8988T (cell line): ENCODE data around the gene ZNF296.

ENCODE experiments used
- DNase-seq: peaks from one replicate; pipeline ENCODE4 v3.0.0; 2011

ZNF296 gene

GRCh38 chr19:45079911-45080370, 3.7 kb upstream of the ZNF296 start:
- DNase-seq = no peak

DNA sequence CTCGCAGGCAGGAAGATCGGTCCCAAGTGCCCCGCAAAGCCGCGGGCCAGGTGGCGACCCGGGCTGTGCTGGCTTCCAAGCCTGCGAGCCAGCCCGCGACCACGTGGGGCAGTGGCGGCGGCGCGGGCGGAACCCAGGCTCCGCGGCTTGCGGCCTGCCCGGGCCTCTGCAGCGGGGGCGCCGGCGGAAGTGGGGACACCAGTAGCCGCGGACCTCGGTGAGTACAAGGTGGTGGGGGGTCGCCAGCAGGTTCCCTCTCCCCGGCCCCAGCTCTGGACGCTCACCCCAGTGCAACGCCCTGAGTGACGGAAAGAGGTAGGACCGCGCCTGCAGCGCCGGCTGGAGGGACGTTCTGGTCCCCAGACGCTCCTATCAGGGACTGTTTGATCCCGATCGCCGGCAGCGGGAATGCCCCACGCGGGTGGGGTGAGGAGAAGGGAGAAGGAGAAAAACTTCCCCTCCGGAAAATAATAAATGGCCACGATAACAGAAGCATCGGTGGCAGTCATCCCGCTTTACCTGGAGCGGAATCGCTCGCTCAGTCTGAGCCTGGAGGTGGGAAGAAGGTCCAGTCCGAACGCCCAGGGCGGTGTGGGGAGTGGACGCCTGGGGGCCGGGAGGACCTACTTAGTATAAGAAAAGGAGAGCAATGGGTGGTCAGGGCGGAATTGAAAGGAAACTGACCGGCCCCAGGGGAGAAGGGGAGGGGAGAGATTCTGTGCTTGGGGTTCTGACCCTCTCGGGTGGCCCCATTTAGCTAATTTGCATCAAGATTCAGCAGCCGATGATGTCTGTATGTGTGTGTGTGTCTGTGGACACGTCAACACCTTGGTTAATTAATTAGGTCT, 3.0 kb upstream of the ZNF296 start, which contains the start of gene GEMIN7:
GEMIN7 (plus strand) TSS at position 198 of the 848 bp plus-strand sequence. CDS start 10,855 bp downstream, outside the sequence.
- DNase-seq = peak; percentile 61

GRCh38 chr19:45078390-45079062, 2.2 kb upstream of the ZNF296 start:
- DNase-seq = no peak

DNA sequence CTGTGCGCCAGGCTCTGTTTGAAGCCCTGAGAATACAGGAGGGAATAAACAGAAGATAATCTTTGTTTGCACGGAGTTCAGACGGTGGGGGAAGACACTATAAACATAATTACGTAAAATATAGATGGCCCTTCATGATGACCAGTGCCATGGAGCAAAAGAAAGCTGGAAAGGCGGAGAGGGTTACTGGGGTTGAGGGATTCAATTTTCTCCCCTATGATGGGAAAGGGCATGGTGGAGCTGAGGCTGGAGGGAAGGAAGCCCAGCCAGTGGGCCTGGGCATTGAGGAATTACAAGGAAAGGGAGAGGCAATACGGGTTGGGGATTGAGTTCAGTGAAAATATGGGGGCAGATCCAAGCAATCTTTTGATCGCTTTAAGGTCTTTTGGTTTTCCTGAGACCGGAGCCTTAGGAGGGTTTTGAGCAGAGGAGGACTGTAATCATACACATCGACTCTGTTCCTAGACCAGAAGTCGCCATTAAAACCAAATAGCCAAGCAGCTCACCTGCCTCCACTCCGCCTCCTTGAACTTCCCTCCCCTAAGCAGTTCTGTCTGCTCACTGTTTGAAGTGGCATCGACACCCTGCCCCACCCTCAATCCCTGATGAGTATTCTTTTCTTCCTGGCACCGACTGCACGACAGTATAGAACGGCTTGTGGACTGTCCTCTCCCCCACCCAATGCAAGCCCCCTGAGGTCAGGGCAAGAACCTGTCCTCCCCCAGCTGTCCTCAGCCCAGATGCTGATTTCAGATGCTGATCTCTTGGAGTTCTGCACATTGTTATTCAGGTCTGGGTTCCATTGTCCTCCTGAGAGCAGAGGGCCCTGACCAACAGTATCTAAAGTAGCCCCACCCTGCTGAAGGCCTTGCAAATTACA, 813 bp upstream of the ZNF296 start:
- DNase-seq = no peak

DNA sequence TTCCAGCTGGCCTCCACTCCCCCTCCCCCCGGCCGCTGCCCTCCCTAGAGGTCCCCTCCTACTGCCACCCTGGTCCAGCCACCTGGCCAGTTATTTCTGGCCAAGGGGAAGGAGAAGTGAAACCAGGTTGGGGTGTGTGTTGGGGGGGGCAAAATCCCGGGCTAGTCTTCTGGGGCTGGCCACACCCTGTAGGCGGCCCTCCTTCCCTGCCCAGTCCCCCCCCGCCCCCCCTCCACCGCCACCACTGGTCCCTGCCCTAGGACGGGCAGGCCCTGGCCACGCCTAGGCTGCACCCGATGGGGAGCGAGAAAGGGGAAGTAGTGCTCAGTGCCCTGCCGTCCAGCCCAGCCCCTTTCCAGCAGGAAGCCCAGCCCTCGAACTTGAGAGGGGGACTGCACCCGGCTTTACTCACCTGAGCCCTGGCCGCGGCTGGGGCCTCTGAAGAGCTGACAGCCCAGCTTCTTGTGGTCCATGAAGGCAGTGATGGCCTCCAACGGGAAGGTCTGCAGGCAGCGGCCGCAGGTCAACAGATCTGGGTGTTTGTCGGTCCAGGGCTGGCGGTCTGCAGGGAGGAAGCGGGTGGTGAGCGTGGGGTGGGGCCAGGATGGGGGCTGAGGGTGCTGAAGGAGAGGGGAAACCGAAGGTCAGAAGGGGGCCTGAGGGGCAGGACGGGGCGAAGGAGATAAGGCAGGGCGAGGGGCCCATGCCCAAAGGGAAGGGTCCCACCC, 813 bp downstream of the ZNF296 start:
- DNase-seq = peak; percentile 79

DNA sequence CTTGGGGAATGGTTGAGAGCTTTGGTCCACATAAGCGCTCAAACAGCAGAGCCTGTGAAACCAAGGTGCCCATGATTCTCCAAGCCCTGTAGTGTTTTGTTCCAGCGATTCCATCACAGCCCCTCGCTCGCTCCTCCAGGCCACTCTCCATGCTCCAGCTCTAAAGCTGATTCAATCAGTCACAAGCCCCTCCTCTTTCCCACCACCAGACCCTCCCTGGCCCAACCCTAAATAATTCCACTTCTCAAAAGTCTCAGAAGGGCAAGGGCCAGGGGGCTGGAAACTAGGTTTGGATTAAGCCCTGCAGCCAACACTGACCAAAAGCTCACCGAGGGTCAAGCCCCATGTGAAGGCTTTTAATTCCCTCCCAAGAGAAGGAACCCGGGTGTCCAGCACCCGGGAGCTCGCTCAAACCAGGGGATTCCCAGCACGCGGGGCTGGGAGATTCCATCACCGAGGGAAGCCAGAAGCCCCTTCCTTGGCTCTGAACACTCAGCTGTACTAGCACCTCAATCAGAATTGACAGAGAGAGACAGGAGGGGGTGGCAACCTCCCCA, 1.5 kb downstream of the ZNF296 start:
- DNase-seq = no peak

DNA sequence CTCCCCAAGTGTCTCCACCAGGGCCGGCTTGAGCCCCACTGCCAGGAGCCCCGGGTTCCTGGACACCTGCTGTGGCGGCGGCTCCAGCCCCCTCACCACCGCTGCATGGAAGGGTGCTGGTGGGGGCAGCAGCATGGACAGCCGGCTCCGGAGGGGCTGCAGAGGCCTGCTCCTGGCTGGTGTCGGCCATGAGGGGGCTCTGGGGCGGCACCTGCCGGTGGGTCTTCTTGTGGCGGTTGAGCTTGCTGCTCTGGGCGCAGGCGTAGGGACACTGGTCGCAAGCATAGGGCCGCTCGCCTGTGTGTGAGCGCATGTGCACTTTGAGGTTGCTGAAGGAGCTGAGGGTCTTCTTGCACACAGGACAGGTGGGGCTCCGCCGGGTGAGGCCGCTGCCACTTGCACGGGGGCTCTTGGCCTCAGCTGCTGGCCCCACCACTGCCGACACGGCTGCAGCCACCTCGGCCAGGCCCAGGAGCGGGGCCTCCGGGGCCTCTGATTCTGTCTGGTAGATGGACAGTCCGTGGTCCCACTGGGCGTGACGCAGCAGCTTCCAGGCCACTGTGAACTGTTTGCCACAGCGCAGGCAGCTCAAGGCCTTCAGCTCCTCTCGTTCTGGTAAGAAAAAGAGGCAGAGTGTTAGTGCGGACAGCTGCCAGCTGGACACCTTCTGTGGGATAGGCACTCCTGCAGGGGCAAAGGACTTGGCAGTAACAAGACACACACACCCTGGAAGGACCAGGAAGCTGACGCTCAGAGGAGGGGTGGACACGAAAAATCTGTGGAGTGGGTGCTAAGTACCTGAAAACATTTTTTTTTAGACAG, 4.1 kb downstream of the ZNF296 start:
- no peak for DNase-seq

DNA sequence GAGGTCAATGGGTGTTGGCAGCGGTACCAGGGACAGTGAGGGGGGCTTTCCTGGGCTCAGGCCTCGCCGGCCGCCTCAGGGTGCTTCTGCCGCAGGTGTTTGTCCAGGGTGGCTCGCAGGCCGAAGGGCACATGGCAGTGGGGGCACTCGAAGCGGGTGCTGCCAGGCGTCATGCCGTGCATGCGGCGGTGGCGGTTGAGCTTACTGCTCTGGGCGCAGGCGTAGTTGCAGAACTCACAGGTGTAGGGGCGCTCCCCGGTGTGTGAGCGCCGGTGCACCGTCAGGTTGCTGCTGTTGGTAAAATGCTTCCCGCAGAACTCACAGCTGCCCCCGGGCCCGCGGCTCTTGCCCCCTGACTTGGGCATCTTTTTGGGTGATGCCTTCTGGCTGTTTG, 4.7 kb downstream of the ZNF296 start:
- no peak for DNase-seq

GRCh38 chr19:45070861-45071544, 5.3 kb downstream of the ZNF296 start:
- DNase-seq = no peak

GRCh38 chr19:45070214-45070613, 6.1 kb downstream of the ZNF296 start:
- DNase-seq = no peak

- DNase-seq = no peak
These were observed 7.2 kb downstream of the ZNF296 start for GRCh38 chr19:45069056-45069455.

- DNase-seq = no peak
These were observed 8.2 kb downstream of the ZNF296 start for GRCh38 chr19:45068041-45068440.

DNA sequence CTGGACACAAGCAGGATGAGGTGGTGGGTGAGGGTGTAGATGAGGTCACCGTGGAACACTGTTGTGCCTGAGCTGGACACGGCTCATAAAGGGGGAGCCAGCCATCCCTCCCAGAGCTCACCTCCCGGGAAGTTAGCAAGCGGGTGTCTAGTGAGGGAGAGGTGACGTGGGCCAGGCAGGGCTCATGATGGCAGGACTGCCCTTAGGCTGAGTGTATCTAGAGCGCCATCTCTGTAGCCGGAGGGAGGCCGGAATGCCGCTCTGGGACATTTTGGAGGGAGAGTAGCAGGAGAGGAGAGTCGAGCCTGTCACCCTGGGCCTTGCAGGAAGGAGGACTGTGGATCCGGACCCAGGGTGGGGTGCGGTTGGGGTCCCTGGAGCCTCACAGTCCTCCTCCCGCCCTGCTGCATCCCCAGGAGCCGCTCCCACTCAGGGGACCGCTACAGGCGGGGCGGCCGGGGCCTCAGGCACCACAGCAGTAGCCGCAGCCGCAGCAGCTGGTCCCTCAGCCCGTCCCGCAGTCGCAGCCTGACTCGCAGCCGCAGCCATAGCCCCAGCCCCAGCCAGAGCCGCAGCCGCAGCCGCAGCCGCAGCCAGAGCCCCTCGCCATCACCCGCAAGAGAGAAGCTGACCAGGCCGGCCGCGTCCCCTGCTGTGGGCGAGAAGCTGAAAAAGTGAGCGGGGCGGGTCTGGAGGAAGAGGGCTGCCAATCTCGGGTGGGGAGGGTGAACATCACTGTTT, 9.2 kb downstream of the ZNF296 start:
- DNase-seq = no peak

- DNase-seq = no peak
These were observed 12.2 kb downstream of the ZNF296 start for GRCh38 chr19:45063851-45064801.

DNA sequence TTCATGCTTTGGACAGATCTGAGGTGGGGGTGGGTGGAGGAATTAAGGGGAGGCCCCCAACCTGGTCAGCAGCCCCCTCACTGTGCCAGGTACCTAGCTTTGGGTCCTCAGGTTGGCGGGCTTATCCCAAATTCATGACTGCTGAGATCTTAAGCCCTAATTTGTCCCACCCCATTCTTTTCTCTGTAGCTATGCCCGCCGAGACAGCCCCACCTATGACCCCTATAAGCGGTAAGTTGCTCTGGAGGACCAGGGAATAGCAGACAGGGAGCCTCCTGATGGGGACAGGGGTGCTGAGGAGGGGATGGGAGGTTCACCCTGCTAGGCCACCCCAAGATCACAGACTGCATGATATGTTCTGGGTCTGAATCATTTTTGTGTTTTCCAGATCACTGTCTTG, 14.3 kb downstream of the ZNF296 start:
- no peak for DNase-seq

DNA sequence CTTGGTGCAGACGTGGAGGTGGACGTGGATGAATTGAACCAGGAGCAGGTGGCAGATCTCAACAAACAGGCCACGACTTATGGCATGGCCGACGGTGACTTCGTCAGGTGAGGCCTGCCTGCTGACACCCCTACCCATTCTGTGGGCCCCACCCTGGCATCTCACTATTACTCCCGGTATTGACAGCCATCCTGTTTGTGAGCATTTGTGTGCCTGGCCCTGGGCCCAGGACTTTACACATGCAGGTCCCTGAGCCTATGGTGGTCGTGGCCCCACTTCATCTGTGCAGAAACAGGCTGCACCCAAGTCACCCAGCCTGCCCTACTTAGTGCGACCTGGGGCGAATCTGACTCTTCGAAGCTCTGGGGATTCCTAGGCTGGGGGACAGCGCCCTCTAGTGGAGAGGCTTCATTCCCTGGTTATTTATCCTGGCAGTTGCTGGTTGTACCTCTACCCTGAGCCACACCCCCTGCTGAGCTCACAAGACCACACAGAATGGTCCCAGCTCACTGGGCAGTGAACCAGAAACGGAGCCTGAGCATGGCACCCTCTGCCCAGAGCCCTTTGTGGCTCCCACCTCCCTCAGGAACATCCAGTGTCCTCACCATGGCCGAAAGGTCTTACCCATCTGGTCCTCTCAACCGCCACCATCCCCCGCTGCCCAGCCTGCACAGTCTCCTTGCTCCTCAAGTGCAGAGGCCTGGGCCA, 16.9 kb downstream of the ZNF296 start:
- DNase-seq = peak; percentile 77

DNA sequence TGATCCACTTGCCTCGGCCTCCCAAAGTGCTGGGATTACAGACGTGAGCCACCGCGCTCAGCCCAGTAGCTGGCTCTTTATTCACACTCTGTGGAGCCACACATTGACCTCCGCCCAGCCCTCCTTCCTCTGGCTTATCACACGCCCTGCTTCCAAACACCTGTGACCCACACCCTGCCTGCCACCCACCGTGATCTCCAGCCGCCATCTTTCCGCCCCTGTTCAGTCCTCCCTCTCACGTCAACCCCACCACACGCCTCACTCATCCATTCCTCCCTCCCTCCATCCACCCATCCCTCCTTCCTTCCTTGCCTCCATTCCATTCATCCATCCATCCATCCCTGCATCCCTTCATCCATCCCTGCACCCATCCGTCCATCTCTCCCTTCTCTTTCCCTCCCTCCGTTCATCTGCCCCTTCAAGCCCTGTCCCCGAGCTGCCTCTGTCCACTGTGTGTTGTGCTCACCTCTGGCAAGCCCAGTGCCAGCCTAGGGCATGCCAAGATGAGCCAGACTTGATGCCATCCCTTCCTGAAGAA, 17.6 kb downstream of the ZNF296 start:
- DNase-seq = no peak

DNA sequence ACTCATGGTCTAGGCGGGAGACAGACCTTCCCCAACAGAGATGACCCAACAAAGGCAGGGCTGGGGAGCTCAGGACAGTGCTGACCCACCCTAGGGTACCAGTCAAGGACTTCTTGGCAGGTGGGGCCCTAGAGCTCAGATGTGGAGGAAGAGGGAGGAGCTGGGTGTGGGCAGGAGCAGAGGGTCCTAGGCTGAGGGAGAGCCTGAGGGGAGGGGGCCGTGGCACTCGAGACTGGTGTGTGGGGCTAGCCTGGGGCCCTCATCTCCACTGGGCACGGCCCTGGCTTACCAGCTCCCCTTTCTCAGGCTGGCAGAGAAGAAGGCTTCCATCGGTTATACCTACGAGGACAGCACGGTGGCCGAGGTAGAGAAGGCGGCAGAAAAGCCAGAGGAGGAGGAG, 18.8 kb downstream of the ZNF296 start:
- no peak for DNase-seq
